COLO829 (cell line): ENCODE data around the gene LRP1B.

Source experiments
- DNase-seq: peaks from one replicate; pipeline ENCODE4 v3.0.0; 2012; ENCODE audit warnings: low spot score

Gene LRP1B

GRCh38 chr2:142131010-142131669 lies at the start of gene LRP1B:
Gene LRP1B (minus strand): TSS chr2:142131016. CDS start chr2:142130729, 287 bp downstream.
- DNase-seq = no peak

GRCh38 chr2:142179686-142180085 lies 48.9 kb upstream of the LRP1B start:
- DNase-seq = no peak

- no peak for DNase-seq
Observed at GRCh38 chr2:142178604-142179003, 47.8 kb upstream of the LRP1B start.

GRCh38 chr2:142176941-142177340 lies 46.1 kb upstream of the LRP1B start:
- DNase-seq = no peak

- DNase-seq = no peak
Observed at GRCh38 chr2:142175813-142176338, 45.1 kb upstream of the LRP1B start.

GRCh38 chr2:142174176-142174575 lies 43.4 kb upstream of the LRP1B start:
- no peak for DNase-seq

GRCh38 chr2:142170847-142171246 lies 40.0 kb upstream of the LRP1B start:
- no peak for DNase-seq

GRCh38 chr2:142165790-142166189 lies 35.0 kb upstream of the LRP1B start:
- DNase-seq = peak; percentile 17

GRCh38 chr2:142153601-142154000 lies 22.8 kb upstream of the LRP1B start:
- DNase-seq = no peak

GRCh38 chr2:142150453-142150852 lies 19.6 kb upstream of the LRP1B start:
- DNase-seq = no peak

GRCh38 chr2:142144547-142144946 lies 13.7 kb upstream of the LRP1B start:
- no peak for DNase-seq

GRCh38 chr2:142142595-142142994 lies 11.8 kb upstream of the LRP1B start:
- no peak for DNase-seq

GRCh38 chr2:142140434-142140845 lies 9.6 kb upstream of the LRP1B start:
- DNase-seq = no peak

- no peak for DNase-seq
Observed at GRCh38 chr2:142139384-142139783, 8.6 kb upstream of the LRP1B start.

GRCh38 chr2:142136571-142136970 lies 5.8 kb upstream of the LRP1B start:
- no peak for DNase-seq

GRCh38 chr2:142134911-142135310 lies 4.1 kb upstream of the LRP1B start:
- DNase-seq = no peak

GRCh38 chr2:142130111-142131009 lies 456 bp downstream of the LRP1B start:
- DNase-seq = no peak

GRCh38 chr2:142128105-142128504 lies 2.7 kb downstream of the LRP1B start:
- DNase-seq = no peak

- no peak for DNase-seq
Observed at GRCh38 chr2:142127248-142127647, 3.6 kb downstream of the LRP1B start.

GRCh38 chr2:142124706-142125105 lies 6.1 kb downstream of the LRP1B start:
- DNase-seq = no peak

GRCh38 chr2:142119347-142119746 lies 11.5 kb downstream of the LRP1B start:
- no peak for DNase-seq

- peak; percentile 25 for DNase-seq
Observed at GRCh38 chr2:142112757-142113221, 18.0 kb downstream of the LRP1B start.
